Type B pancreatic cell (in vitro differentiated cells): ENCODE measurements around the gene KAZN. TPM values are rescaled to one million over a fixed set of nuclear protein-coding genes. Genes with fewer than 3 reads are reported as not detected.

Experiments
- DNase-seq: peaks from one replicate; pipeline ENCODE4 v3.0.0; 2021; ENCODE audit warnings: mixed read lengths; ENCODE audit not compliant: unreplicated experiment; ENCODE audit errors: extremely low spot score
- H3K27ac Mint-ChIP-seq: 2 replicates; pipeline ENCODE4 v1.8.0; 2021; ENCODE audit warnings: mild to moderate bottlenecking, mixed read lengths
- H3K27me3 Mint-ChIP-seq: 2 replicates; pipeline ENCODE4 v1.8.0; 2021; ENCODE audit warnings: mixed read lengths
- H3K36me3 Mint-ChIP-seq: 2 replicates; pipeline ENCODE4 v1.8.0; 2021; ENCODE audit warnings: mixed read lengths
- H3K4me1 Mint-ChIP-seq: one replicate; pipeline ENCODE4 v1.8.0; 2021; ENCODE audit warnings: mixed read lengths; ENCODE audit not compliant: unreplicated experiment
- H3K4me3 Mint-ChIP-seq: 2 replicates; pipeline ENCODE4 v1.8.0; 2021; ENCODE audit warnings: mild to moderate bottlenecking, mixed read lengths
- H3K9me3 Mint-ChIP-seq: 2 replicates; pipeline ENCODE4 v1.8.0; 2021; ENCODE audit warnings: mixed read lengths
- CTCF ChIP-seq: fragments of 200-600 bp; sonication (generic); conservative IDR thresholded peaks from 2 replicates; pipeline ENCODE4 v1.5.0; 2021; ENCODE audit warnings: antibody characterized with exemption, mild to moderate bottlenecking
- total RNA-seq: library from RNA; stranded (reverse); gene quantifications from 2 replicates; pipeline ENCODE4 v1.2.1, GENCODE V29; 2021; ENCODE audit warnings: low replicate concordance

KAZN gene
- total RNA-seq, 1 donor from 2014 or later, result 33.7 TPM

- H3K27ac Mint-ChIP-seq, result no peak overlapping the region
- no peak overlapping the region for H3K4me3 Mint-ChIP-seq
- no peaks in the 10 kb centered on the region for H3K27me3 Mint-ChIP-seq
- H3K4me1 Mint-ChIP-seq, result peaks cover 27% of the 10 kb centered on the region
- TF ChIP-seq CTCF, result no peak
- DNase-seq, result no peak
- H3K36me3 Mint-ChIP-seq, result no peaks in the 10 kb centered on the region
- no peaks in the 10 kb centered on the region for H3K9me3 Mint-ChIP-seq
Measured at GRCh38 chr1:14656384-14656937, 58.0 kb downstream of the KAZN start.

DNA sequence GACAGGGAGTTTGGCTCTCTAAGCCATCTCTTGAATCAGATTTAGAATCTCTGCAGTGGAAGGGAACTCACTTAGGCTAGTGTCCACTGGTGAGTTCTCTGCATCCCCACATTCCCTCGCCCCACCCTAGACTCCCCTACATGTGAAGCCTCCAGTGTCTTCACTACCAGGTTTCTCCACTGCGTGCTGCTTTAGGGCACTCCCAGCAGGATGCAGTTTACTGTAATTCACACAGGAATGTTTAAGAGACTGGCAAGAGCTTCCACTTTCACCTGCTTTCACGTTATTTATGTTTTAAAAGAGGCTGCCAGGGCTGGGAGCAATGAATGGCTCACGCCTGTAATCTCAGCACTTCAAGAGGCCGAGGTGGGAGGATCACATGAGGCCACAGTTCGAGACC is 60.2 kb downstream of the KAZN start:
- no peak overlapping the region for H3K27ac Mint-ChIP-seq
- no peak overlapping the region for H3K4me3 Mint-ChIP-seq

DNA sequence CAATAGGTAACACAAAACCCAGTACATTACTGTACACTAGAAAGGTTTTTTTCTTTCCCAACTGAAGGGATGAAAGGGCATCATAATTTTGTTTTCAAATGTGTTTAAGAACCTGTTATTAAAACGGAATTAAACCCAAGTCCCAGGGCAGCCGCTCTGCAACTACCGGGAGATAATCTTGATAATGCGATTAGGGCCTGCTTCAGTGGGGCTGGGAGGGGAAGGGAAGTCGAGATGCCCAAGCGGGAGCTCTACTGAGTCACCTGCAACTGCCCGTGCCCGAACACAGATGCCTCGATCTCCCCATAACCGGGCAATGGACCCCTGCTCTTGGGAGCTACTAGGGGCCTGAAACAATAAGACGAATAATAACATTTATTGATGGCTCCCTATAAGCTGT is 61.4 kb downstream of the KAZN start:
- no peak overlapping the region for H3K4me3 Mint-ChIP-seq
- peaks cover 2% of the 10 kb centered on the region for H3K36me3 Mint-ChIP-seq
- no peak for TF ChIP-seq CTCF
- H3K4me1 Mint-ChIP-seq, result peaks cover 18% of the 10 kb centered on the region
- DNase-seq, result no peak
- no peaks in the 10 kb centered on the region for H3K9me3 Mint-ChIP-seq
- no peak overlapping the region for H3K27ac Mint-ChIP-seq
- H3K27me3 Mint-ChIP-seq, result no peaks in the 10 kb centered on the region

More for the DNA sequence above, 60.2 kb downstream of the KAZN start:
- no peak for TF ChIP-seq CTCF
- DNase-seq, result no peak
- H3K9me3 Mint-ChIP-seq, result no peaks in the 10 kb centered on the region
- H3K36me3 Mint-ChIP-seq, result no peaks in the 10 kb centered on the region
- H3K27me3 Mint-ChIP-seq, result no peaks in the 10 kb centered on the region
- peaks cover 18% of the 10 kb centered on the region for H3K4me1 Mint-ChIP-seq

- no peak for DNase-seq
- Mint-ChIP-seq H3K36me3 (peaks cover 4% of the 10 kb centered on the region), H3K27ac (no peak overlapping the region), H3K4me1 (peaks cover 12% of the 10 kb centered on the region), H3K4me3 (no peak overlapping the region), H3K9me3 (no peaks in the 10 kb centered on the region), H3K27me3 (no peaks in the 10 kb centered on the region)
- no peak for TF ChIP-seq CTCF
Measured at GRCh38 chr1:14660801-14661200, 62.3 kb downstream of the KAZN start.

- peaks cover 12% of the 10 kb centered on the region for H3K4me1 Mint-ChIP-seq
- DNase-seq, result no peak
- H3K4me3 Mint-ChIP-seq, result no peak overlapping the region
- no peak overlapping the region for H3K27ac Mint-ChIP-seq
- peaks cover 4% of the 10 kb centered on the region for H3K36me3 Mint-ChIP-seq
- H3K27me3 Mint-ChIP-seq, result no peaks in the 10 kb centered on the region
- TF ChIP-seq CTCF, result no peak
- no peaks in the 10 kb centered on the region for H3K9me3 Mint-ChIP-seq
Measured at GRCh38 chr1:14661222-14661621, 62.7 kb downstream of the KAZN start.

DNA sequence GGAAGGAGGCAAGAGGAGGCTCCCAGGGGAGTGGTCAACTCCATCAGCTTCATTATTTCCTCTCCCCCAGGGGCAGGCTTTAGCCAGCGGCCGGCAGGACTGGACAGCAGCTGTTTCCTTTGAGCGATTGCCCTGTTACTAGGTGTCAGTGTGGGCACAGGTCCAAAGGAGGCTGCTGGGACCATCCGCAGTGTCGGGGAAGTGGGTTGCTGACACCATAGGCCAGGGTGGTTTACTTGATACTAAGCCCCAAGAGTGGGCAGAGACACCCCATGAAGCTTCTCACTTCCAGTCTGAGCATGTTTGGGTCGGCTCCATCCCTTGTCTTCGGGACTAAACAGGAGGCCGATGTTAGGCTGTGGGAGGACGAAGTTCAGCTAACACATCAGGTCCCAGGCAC is 63.6 kb downstream of the KAZN start:
- no peak for TF ChIP-seq CTCF
- H3K4me1 Mint-ChIP-seq, result peaks cover 17% of the 10 kb centered on the region
- H3K4me3 Mint-ChIP-seq, result no peak overlapping the region

More for the DNA sequence above, 63.6 kb downstream of the KAZN start:
- Mint-ChIP-seq H3K27me3 (no peaks in the 10 kb centered on the region), H3K36me3 (peaks cover 4% of the 10 kb centered on the region), H3K9me3 (no peaks in the 10 kb centered on the region), H3K27ac (no peak overlapping the region)
- no peak for DNase-seq
